Measurements from ENCODE around the gene HPD.

DNA sequence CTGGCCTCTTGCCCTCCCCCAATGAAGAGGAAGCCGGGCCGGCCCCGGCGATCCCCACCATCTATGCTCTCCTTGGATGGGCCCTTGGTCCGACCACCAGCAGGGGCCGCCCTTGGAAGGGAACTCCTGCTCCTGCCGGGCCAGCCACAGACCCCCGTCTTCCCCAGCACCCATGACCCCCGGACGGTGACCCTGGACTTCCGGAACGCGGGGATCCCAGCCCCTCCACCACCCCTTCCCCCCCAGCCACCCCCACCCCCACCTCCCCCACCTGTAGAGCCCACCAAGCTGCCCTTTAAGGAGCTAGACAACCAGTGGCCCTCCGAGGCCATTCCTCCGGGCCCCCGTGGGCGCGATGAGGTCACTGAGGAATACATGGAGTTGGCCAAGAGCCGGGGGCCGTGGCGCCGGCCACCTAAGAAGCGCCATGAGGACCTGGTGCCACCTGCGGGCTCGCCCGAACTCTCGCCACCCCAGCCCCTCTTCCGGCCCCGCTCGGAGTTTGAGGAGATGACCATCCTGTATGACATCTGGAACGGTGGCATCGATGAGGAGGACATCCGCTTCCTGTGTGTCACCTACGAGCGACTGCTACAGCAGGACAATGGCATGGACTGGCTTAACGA lies 35.4 kb downstream of the HPD start:
- no peak for TF ChIP-seq CTCF (IDR thresholded peaks at IDR 0.05)
- no peak for TF ChIP-seq POLR2AphosphoS5 (IDR thresholded peaks at IDR 0.05)
- no peak for TF ChIP-seq POLR2A (IDR thresholded peaks at IDR 0.05)
- TF ChIP-seq EP300 (IDR thresholded peaks at IDR 0.05): no peak
